GM19468 (cell line): ENCODE measurements around the gene TRIP4.

Experiments used
- ATAC-seq: cut with Tn5 transposase; IDR thresholded peaks from one replicate; pipeline ENCODE4 v1.9.1; 2021; ENCODE audit warnings: mild to moderate bottlenecking, moderate library complexity, moderate number of reproducible peaks; ENCODE audit not compliant: unreplicated experiment; ENCODE audit errors: extremely low read depth

The TRIP4 gene

DNA sequence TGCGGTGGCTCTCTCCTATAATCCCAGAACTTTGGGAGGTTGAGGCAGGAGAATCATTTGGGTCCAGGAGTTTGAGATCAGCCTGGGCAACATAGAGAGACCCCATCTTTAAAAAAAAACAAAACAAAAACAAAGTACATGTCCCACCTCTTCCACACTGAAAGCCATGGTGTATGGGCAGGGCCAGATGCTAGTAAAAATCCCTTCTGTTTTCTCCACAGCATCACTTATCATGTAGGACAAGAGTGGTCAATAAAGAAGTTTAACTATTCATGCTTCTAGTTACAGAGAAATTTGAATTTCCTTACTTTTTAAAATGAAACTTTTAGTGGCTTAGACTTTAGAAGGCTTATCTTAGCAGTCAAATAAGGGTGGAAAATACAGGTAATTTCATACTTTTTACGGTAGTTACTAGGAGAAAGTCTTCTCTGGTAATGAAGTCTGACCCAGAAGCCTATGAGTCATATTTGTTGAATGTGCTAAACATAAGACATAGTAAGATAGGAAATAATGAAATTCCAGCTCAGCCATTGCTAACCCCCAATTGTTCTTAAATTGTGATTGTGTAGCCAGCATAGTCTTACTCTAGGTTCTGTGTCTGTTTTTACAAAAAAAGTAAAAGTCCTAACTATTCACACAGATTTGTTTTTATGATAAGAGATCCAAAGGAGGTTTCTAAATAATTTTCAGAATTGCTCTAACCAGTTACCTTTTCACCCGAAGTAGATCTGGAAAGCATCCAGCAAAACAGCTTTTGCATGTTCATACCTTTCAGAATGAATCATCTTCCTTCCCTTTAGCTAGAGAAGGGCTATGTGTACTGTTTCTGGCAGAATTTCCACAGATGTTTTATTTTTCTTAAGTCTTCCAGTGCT, 56.3 kb downstream of the TRIP4 start:
- ATAC-seq, result peak; percentile 24

DNA sequence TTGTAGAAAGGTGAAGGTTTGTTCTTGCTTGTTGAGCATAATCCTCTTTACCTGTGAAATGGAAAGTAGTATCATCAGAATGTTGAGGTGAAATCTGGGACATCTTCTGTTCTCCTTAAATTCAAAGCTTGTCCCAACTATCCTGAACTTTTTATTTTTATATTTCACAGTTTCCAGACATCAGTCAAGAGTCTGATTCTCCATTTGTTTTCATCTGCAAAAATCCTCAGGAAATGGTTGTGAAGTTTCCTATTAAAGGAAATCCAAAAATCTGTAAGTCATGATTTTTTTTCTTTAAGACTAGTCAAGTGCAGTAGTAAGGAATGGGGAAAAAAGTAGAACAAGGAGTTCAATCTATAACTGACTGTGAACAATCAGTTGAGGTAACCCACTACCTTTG, 57.2 kb downstream of the TRIP4 start:
- no peak for ATAC-seq

DNA sequence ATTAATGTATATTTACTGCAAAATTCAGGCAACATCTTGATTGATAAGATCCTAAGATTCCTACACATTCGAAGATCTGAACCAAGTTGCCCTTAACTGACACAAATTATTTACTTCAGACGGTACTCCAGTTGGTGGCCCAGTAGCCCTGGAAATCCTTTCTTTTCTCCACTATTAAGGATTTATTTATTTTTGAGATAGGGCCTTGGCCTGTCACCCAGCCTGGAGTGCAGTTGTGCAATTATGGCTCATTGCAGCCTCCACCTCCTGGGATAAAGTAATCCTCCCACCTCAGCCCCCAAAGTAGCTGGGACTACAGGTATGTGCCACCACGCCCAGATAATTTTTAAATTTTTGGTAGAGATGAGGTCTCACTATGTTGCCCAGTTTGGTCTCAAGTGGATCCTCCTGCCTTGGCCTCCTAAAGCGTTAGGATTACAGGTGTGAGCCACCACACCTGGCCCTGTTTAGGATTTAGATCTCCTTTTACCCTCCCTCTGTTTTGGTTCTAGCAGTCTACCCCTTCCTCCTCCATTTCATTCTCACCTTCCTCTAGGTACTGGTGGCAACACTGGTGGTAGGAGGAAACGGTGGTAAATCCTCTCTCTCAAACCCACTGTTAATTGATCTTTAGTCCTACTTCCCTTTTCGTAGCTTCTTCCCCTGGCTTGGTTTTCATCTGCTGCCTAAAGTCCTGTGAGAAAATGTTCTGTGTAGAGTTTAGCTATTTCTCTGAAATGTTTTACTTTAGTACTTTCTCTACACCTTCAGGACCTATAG, 60.1 kb downstream of the TRIP4 start:
- ATAC-seq, result no peak

GRCh38 chr15:64452988-64453688, 65.5 kb downstream of the TRIP4 start:
- no peak for ATAC-seq

DNA sequence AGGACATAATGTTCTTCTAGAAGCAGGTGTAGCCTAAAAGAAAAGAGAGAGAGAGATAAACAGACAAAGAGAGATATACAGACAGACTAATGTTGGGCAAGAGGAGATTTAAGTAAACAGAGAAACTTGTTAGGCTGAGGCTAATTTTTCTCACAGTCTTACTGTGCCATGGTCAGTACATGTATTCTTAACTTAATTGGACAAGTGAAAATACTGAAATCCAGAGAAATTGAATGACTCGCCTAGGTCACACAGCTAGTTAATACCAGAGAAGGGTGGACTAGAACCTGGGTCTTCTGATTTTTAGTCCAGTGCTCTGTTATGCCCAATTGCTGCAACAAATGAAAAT, 66.0 kb downstream of the TRIP4 start:
- no peak for ATAC-seq

DNA sequence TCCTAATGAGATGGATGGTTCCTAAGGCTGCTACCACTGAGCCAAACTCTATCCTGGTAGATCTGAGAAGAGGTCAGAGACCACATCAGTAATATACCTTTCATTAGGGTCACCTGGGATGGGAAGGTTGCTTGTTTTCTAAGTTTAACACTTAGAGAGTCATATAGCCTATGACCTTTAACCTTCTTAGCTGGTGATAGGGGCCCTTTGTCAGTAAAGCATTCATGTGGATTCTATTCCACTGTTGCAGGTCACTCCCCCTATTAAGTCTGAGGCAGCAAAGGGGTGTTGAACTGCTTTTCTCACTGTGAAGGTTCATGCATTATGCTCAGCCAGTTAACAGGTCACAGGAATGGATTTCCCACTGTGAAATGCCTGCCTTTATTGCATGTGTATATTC, 66.6 kb downstream of the TRIP4 start:
- ATAC-seq, result no peak

GRCh38 chr15:64455961-64456371, 68.3 kb downstream of the TRIP4 start:
- ATAC-seq, result no peak

DNA sequence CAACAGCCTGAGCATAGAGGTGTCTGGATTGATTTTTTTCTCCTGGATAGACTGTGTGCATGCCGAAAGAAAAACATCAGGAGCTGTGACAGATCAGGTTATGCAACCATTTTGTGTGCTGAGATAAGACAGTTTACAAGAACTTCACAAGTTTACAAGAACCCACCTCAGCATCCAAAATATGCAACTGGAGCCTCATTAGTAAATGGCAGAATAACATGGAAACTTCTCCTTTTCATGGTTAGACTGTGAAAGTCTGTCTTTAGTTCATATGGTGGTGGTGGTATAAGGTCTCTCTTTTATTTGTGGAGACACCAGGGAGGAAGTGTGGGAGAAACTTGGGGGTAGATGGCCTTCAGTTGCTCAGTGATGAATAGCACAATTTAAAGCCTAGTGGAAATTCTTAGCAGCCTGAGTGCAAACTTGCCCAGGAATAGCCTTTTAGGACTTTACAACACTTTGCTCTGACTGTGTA, 69.0 kb downstream of the TRIP4 start:
- no peak for ATAC-seq

- ATAC-seq, result no peak
Observed at GRCh38 chr15:64459066-64459781, 71.6 kb downstream of the TRIP4 start.

- ATAC-seq, result no peak
Observed at GRCh38 chr15:64460206-64460723, 72.6 kb downstream of the TRIP4 start, which contains the start of gene ZNF609. Gene ZNF609 (plus strand): TSS chr15:64460578. CDS start chr15:64499420, 38,842 bp downstream.

GRCh38 chr15:64460724-64461720, 73.4 kb downstream of the TRIP4 start:
- ATAC-seq, result no peak

GRCh38 chr15:64461721-64462162, 74.1 kb downstream of the TRIP4 start:
- no peak for ATAC-seq

DNA sequence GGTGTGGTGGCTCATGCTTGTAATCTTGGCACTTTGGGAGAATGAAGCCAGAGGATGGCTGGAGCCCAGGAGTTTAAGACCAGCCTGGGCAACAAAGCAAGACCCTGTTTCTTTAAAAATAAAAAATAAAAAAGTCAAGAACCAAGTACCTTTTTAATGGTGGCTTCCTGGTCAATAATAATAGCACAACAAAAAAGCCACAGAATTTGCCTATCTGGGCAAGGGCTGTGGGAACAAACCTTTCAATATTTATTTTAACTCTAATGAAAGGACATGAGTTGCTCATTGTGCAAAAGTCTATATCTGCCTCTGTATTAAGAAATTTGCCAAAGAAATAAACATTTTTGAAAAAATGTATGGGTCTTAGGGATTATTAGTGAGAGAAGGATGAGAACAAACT, 74.9 kb downstream of the TRIP4 start:
- no peak for ATAC-seq

DNA sequence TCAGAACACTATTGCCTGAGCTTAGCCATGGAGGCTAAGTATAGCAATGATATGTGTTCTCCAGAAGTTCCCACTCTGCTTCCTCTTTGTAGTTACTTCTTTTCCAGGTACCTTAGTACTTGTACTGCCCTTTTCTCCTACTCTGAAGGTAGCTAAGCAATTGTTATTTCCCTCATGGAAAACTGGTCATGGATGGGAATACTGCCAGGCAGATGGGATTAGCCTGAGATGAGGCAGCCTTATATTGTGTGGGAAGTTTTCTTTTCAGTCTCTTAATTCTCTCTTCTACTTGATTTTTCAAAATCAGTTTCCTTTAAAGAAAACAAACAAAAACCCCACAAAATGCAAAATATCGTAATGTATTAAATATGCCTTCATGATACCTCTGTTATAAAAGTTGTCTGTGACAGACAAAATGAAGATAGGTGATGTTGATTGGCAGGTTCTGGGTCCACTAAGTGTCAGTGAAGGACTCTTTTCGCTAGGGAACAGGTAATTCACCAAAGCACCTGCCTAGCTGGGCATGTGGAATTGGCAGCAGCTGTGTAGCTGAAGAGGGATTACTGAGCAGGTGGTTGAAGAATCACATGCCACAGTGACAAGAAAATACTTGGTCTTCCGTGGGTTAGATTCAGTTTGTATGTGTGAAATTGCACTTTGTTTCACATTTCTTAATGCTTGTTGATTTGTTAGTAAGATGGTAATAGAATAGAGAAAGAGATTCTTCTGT, 76.8 kb downstream of the TRIP4 start:
- ATAC-seq, result no peak

- no peak for ATAC-seq
Observed at GRCh38 chr15:64466408-64467141, 78.9 kb downstream of the TRIP4 start.

DNA sequence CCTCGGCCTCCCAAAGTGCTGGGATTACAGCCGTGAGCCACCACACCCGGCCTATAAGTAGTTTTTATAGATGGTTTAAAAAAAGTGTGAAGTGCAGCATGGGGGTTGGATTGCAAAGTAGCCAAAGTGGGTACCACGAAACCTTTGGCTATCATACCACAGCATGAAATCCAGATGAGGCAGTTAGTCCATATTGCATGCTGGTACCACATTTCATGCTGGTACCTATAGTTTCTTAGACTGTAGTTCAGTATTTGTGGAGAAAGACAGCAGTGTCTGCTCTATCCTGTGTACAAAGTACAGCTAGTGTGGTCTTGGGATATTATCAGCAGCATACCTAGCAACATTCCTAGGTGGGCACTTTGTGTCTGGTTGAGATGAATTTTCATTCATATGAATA, 84.5 kb downstream of the TRIP4 start:
- no peak for ATAC-seq

DNA sequence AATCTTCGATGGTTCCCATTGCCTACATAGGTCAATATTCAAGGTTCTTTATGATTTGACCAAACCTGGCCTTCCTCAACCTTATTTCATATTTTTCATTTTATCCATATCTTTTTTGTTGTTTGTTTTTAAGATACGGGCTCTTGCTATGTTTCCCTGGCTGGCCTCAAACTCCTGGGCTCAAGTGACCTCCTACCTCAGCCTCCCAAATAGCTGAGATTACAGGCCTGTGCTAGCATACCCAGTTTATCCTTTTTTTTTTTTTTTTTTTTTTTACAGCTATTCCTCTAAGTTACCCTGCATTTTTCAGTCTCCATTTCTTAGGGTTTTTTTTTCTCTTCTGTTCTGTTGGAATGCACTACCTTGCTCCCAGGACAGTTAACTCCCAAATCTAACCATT, 87.2 kb downstream of the TRIP4 start:
- ATAC-seq, result no peak
